Measurements from ENCODE around the gene SPIRE1. TPM values are rescaled to one million over a fixed set of nuclear protein-coding genes. Genes with fewer than 3 reads are reported as not detected.
"Not testable (repeated sequence)": the region's sequence is repeated elsewhere in the genome, so short reads cannot be mapped to it uniquely, and the experiment has no call there.

The SPIRE1 gene
- total and polyA plus RNA-seq, 3 experiments from 2014 or later, result 2.2 to 9.9 (median 8.1) TPM

DNA sequence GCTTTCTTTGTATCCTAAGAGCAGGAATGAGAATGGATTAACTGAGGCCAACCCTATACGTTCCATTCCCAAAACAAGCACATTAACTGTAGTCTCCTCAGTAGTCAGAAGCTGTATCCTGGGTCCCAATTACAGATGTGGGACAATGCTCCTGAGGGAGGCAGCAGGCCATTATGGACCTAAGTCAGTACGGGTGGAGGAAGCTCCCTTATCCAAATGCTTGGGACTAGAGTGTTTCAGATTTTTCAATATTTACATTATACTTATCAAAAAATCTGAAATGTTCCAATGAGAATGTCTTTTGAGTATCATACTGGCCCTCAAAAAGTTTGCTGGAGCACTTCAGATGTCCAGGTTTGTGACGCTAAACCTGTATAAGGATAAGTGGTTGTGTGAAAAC lies 160.1 kb downstream of the SPIRE1 start:
- Histone ChIP-seq H3K27ac (ENCODE audit: low read depth, low read length) (no peak overlapping the region), H3K27me3 (ENCODE audit: insufficient read depth, low read length, poor library complexity, severe bottlenecking) (no peaks in the 10 kb centered on the region), H3K4me1 (ENCODE audit: insufficient read depth, low read length) (no peaks in the 10 kb centered on the region), H3K9me3 (ENCODE audit: low read length) (no peaks in the 10 kb centered on the region), H3K36me3 (ENCODE audit: insufficient read depth, low read length) (no peaks in the 10 kb centered on the region), H3K4me3 (ENCODE audit: low read length) (no peak overlapping the region)
- DNase-seq, result no peak
- ChIA-PET POLR2A (no interaction called here), CTCF (no interaction called here)
- peaks cover 0 to 9% (median 0%) of the 10 kb centered on the region in 3 donors for H3K36me3 Mint-ChIP-seq
- H3K27me3 Mint-ChIP-seq, result no peaks in the 10 kb centered on the region
- H3K27ac Mint-ChIP-seq, result no peak overlapping the region
- no peaks in the 10 kb centered on the region for H3K4me1 Mint-ChIP-seq
- H3K9me3 Mint-ChIP-seq, result no peaks in the 10 kb centered on the region
- H3K4me3 Mint-ChIP-seq, result no peak overlapping the region

DNA sequence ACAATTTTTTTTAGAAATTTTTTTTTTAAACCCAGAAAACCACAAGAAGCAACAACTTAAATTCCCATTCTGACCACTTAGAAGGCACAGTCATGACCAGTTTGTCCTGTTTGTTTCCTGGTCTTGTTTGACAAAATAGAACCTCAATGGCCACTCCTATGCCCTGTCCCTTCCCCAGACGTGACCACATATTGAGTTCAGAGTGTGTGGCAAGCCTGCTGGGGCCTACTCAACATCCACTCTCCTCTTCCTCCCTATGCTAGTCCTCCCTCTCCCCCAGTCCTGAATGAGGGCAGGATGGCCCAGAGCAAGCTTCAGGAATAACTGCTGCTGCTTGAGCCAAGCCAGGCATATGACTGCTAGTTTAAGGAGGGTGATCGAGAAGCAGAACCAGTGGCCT lies 160.6 kb downstream of the SPIRE1 start:
- ChIA-PET POLR2A (no interaction called here), CTCF (no interaction called here)
- Mint-ChIP-seq H3K4me3 (no peak overlapping the region), H3K4me1 (no peaks in the 10 kb centered on the region), H3K36me3 (peaks cover 0 to 13% (median 2%) of the 10 kb centered on the region in 3 donors), H3K9me3 (no peaks in the 10 kb centered on the region), H3K27me3 (no peaks in the 10 kb centered on the region), H3K27ac (no peak overlapping the region)
- no peaks in the 10 kb centered on the region for H3K36me3 ChIP-seq (ENCODE audit: insufficient read depth, low read length)
- no peaks in the 10 kb centered on the region for H3K4me1 ChIP-seq (ENCODE audit: insufficient read depth, low read length)
- no peak overlapping the region for H3K4me3 ChIP-seq (ENCODE audit: low read length)
- no peaks in the 10 kb centered on the region for H3K27me3 ChIP-seq (ENCODE audit: insufficient read depth, low read length, poor library complexity, severe bottlenecking)
- no peak for DNase-seq
- no peak overlapping the region for H3K27ac ChIP-seq (ENCODE audit: low read depth, low read length)
- no peaks in the 10 kb centered on the region for H3K9me3 ChIP-seq (ENCODE audit: low read length)

GRCh38 chr18:12492907-12493306 lies 165.0 kb downstream of the SPIRE1 start:
- CTCF ChIA-PET, result no interaction called here
- Histone ChIP-seq H3K9me3 (ENCODE audit: low read length) (no peaks in the 10 kb centered on the region), H3K36me3 (ENCODE audit: insufficient read depth, low read length) (no peaks in the 10 kb centered on the region), H3K27ac (ENCODE audit: low read depth, low read length) (no peak overlapping the region), H3K27me3 (ENCODE audit: insufficient read depth, low read length, poor library complexity, severe bottlenecking) (no peaks in the 10 kb centered on the region), H3K4me3 (ENCODE audit: low read length) (no peak overlapping the region), H3K4me1 (ENCODE audit: insufficient read depth, low read length) (no peaks in the 10 kb centered on the region)
- no peaks in the 10 kb centered on the region for H3K9me3 Mint-ChIP-seq
- peaks cover 0 to 2% of the 10 kb centered on the region in 2 donors for H3K27me3 Mint-ChIP-seq
- POLR2A ChIA-PET, result no interaction called here
- H3K4me1 Mint-ChIP-seq, result no peaks in the 10 kb centered on the region
- H3K36me3 Mint-ChIP-seq, result peaks cover 0 to 20% (median 2%) of the 10 kb centered on the region in 3 donors
- no peak for DNase-seq
- H3K27ac Mint-ChIP-seq, result no peak overlapping the region
- H3K4me3 Mint-ChIP-seq, result no peak overlapping the region

DNA sequence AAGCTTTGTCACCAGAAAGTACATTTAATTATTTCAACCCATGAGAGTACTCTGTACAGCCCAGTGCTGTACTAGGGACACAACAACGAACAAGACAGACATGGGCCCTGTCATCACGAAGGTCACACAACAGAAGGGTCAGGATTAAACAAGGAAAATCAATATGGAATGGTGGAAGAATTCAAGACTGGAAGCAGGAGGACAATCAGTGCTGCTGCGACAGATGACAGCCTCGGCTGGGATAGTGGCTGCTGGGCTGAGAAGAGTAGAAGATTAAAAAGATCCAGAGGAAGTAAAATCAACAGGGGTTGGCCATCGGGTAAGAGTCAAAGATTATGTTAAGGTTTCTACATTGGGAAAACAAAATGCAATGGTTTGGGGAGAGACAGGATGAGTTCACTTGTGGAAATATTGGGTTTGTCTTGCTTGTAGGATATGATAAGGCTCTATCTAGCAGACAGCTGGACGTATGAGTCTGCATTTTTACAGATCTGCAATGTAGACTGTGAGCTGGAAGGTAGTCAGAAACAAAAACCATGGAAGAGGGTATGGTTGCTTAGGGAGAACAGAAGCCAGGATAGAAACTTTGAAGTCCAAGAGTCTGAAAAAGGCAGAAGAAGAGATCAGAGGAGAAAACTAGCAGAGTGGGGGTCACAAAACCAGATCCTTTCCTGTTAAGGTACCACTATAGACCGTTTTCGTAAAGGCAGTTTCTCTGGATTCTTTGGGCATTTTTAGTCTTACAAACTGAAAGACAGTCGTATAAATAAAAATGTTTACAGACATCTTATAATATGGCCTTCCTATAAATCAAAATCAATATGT lies 166.1 kb downstream of the SPIRE1 start:
- Mint-ChIP-seq H3K27me3 (peaks cover 0 to 4% of the 10 kb centered on the region in 2 donors), H3K36me3 (peaks cover 0 to 20% (median 2%) of the 10 kb centered on the region in 3 donors), H3K4me3 (no peak overlapping the region), H3K9me3 (no peaks in the 10 kb centered on the region), H3K4me1 (no peaks in the 10 kb centered on the region), H3K27ac (no peak overlapping the region)
- Histone ChIP-seq H3K27me3 (ENCODE audit: insufficient read depth, low read length, poor library complexity, severe bottlenecking) (no peaks in the 10 kb centered on the region), H3K4me3 (ENCODE audit: low read length) (no peak overlapping the region), H3K27ac (ENCODE audit: low read depth, low read length) (peak overlapping the region; percentile 54), H3K9me3 (ENCODE audit: low read length) (no peaks in the 10 kb centered on the region), H3K4me1 (ENCODE audit: insufficient read depth, low read length) (no peaks in the 10 kb centered on the region), H3K36me3 (ENCODE audit: insufficient read depth, low read length) (no peaks in the 10 kb centered on the region)
- ChIA-PET CTCF (no interaction called here), POLR2A (no interaction called here)
- DNase-seq, result no peak

GRCh38 chr18:12485479-12486105 lies 172.3 kb downstream of the SPIRE1 start:
- Histone ChIP-seq H3K27ac (ENCODE audit: low read depth, low read length) (no peak overlapping the region), H3K36me3 (ENCODE audit: insufficient read depth, low read length) (no peaks in the 10 kb centered on the region), H3K4me1 (ENCODE audit: insufficient read depth, low read length) (no peaks in the 10 kb centered on the region), H3K4me3 (ENCODE audit: low read length) (no peak overlapping the region), H3K9me3 (ENCODE audit: low read length) (no peaks in the 10 kb centered on the region), H3K27me3 (ENCODE audit: insufficient read depth, low read length, poor library complexity, severe bottlenecking) (no peaks in the 10 kb centered on the region)
- ChIA-PET CTCF (no interaction called here), POLR2A (no interaction called here)
- H3K27ac Mint-ChIP-seq, result no peak overlapping the region
- H3K4me1 Mint-ChIP-seq, result peaks cover 0 to 4% (median 0%) of the 10 kb centered on the region in 3 donors
- no peak for DNase-seq
- H3K4me3 Mint-ChIP-seq, result no peak overlapping the region
- H3K36me3 Mint-ChIP-seq, result peaks cover 0 to 3% (median 0%) of the 10 kb centered on the region in 3 donors
- H3K27me3 Mint-ChIP-seq, result peaks cover 0 to 4% of the 10 kb centered on the region in 2 donors
- H3K9me3 Mint-ChIP-seq, result no peaks in the 10 kb centered on the region

DNA sequence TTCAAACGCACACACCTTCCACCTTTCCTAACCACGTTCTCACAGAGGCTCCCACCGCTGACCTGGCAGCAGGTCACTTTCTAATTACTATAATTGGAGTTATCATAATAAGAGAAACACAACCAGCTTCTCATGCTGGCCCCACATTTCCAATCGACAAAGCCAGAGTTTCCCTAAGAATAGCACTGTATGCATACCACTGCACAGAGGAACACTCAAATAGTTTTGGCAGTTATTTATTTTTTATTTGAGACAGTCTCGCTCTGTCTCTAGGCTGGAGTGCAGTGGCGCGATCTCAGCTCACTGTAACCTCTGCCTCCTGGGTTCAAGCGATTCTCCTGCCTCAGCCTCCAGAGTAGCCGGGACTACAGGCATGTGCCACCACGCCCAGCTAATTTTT lies 176.0 kb downstream of the SPIRE1 start:
- H3K4me1 ChIP-seq (ENCODE audit: insufficient read depth, low read length); H3K27ac ChIP-seq (ENCODE audit: low read depth, low read length); DNase-seq; CTCF ChIA-PET; H3K27me3 ChIP-seq (ENCODE audit: insufficient read depth, low read length, poor library complexity, severe bottlenecking); H3K4me3 Mint-ChIP-seq; H3K9me3 ChIP-seq (ENCODE audit: low read length); H3K36me3 ChIP-seq (ENCODE audit: insufficient read depth, low read length); POLR2A ChIA-PET; H3K27ac Mint-ChIP-seq; H3K4me1 Mint-ChIP-seq; H3K27me3 Mint-ChIP-seq; H3K4me3 ChIP-seq (ENCODE audit: low read length); H3K9me3 Mint-ChIP-seq; H3K36me3 Mint-ChIP-seq: not testable (repeated sequence)

- Mint-ChIP-seq H3K36me3 (no peaks in the 10 kb centered on the region), H3K27me3 (no peaks in the 10 kb centered on the region), H3K27ac (no peak overlapping the region), H3K9me3 (no peaks in the 10 kb centered on the region), H3K4me1 (peaks cover 0 to 5% (median 2%) of the 10 kb centered on the region in 3 donors), H3K4me3 (no peak overlapping the region)
- H3K27me3 ChIP-seq (ENCODE audit: insufficient read depth, low read length, poor library complexity, severe bottlenecking), result no peaks in the 10 kb centered on the region
- no peak for DNase-seq
- ChIA-PET POLR2A (no interaction called here), CTCF (no interaction called here)
- H3K27ac ChIP-seq (ENCODE audit: low read depth, low read length), result no peak overlapping the region
- no peaks in the 10 kb centered on the region for H3K36me3 ChIP-seq (ENCODE audit: insufficient read depth, low read length)
- no peak overlapping the region for H3K4me3 ChIP-seq (ENCODE audit: low read length)
- no peaks in the 10 kb centered on the region for H3K9me3 ChIP-seq (ENCODE audit: low read length)
- no peaks in the 10 kb centered on the region for H3K4me1 ChIP-seq (ENCODE audit: insufficient read depth, low read length)
These were observed 177.9 kb downstream of the SPIRE1 start for GRCh38 chr18:12479982-12480381.

DNA sequence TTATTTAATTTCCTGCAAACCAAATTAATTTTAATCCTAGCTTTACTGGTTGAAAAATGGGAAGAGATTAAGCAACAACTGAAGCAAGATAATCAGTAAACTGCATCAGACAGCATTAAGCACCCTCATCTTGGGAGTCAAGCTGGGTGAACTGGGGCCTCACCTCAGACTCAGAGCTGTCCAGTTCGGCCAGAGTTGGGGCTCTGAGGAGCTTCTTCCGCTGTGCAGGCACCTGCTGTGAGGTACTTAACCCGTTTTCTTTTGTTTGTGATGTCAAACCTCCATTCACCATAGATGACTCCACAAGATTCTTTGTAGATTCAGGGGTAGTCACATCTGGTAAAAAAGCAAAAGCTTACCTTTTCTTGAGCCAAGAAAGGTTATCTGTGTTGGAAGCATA lies 178.4 kb downstream of the SPIRE1 start:
- ChIA-PET POLR2A (no interaction called here), CTCF (no interaction called here)
- H3K4me1 Mint-ChIP-seq, result peaks cover 0 to 5% (median 2%) of the 10 kb centered on the region in 3 donors
- no peak for DNase-seq
- H3K4me3 Mint-ChIP-seq, result no peak overlapping the region
- no peaks in the 10 kb centered on the region for H3K27me3 ChIP-seq (ENCODE audit: insufficient read depth, low read length, poor library complexity, severe bottlenecking)
- H3K27ac ChIP-seq (ENCODE audit: low read depth, low read length), result no peak overlapping the region
- no peaks in the 10 kb centered on the region for H3K4me1 ChIP-seq (ENCODE audit: insufficient read depth, low read length)
- no peak overlapping the region for H3K4me3 ChIP-seq (ENCODE audit: low read length)
- H3K27me3 Mint-ChIP-seq, result no peaks in the 10 kb centered on the region
- H3K27ac Mint-ChIP-seq, result no peak overlapping the region
- H3K36me3 Mint-ChIP-seq, result no peaks in the 10 kb centered on the region
- no peaks in the 10 kb centered on the region for H3K9me3 ChIP-seq (ENCODE audit: low read length)
- H3K9me3 Mint-ChIP-seq, result no peaks in the 10 kb centered on the region
- H3K36me3 ChIP-seq (ENCODE audit: insufficient read depth, low read length), result no peaks in the 10 kb centered on the region
